Chondrocyte (in vitro differentiated cells): ENCODE data around the gene WDR7. TPM values are rescaled to one million over a fixed set of nuclear protein-coding genes. Genes with fewer than 3 reads are reported as not detected.

ENCODE experiments used
- DNase-seq: peaks from one replicate; pipeline ENCODE4 v3.0.0; 2021; ENCODE audit warnings: mixed read lengths, low spot score
- H3K27ac Mint-ChIP-seq: one replicate; pipeline ENCODE4 v1.8.0; 2021; ENCODE audit warnings: mild to moderate bottlenecking, moderate library complexity, mixed read lengths; ENCODE audit not compliant: unreplicated experiment
- H3K27me3 Mint-ChIP-seq: 2 replicates; pipeline ENCODE4 v1.8.0; 2021; ENCODE audit warnings: low read depth, mixed read lengths
- H3K36me3 Mint-ChIP-seq: 2 replicates; pipeline ENCODE4 v1.8.0; 2021; ENCODE audit warnings: low read depth, mixed read lengths
- H3K4me1 Mint-ChIP-seq: 2 replicates; pipeline ENCODE4 v1.8.0; 2021; ENCODE audit warnings: low read depth, mild to moderate bottlenecking, mixed read lengths
- H3K4me3 Mint-ChIP-seq: one replicate; pipeline ENCODE4 v1.8.0; 2021; ENCODE audit warnings: mild to moderate bottlenecking, moderate library complexity, mixed read lengths; ENCODE audit not compliant: unreplicated experiment
- H3K9me3 Mint-ChIP-seq: 2 replicates; pipeline ENCODE4 v1.8.0; 2021; ENCODE audit warnings: low read depth, mixed read lengths
- total RNA-seq: library from RNA; stranded (reverse); gene quantifications from 3 replicates; pipeline ENCODE4 v1.2.1, GENCODE V29; 2021
- TF ChIP-seq, protein P1 (sequence below): fragments of 200-600 bp; sonication (generic); IDR thresholded peaks from 2 replicates; pipeline ENCODE4 v1.5.0; 2021; ENCODE audit warnings: antibody characterized with exemption, mild to moderate bottlenecking, moderate library complexity

Gene WDR7
- total RNA-seq, 1 donor from 2014 or later = 14.9 TPM

DNA sequence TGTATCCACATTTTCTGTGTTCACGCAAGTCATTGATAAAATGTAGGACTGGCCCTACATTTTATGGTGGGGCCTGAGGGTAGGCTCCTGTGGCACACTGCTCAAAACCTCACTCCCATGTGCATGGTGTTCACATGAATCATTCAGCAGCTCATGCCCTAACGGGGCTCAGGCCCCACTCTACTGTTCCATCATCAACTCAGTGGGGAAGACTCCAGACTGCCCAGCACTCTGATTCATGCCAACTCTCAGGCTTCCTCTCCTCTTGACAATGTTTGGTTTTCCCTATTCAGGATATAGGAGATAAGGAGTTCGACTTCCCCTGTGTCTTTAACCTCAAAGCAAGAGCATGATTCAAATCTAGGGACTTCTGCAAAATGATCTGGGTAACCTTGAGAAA lies 403.7 kb downstream of the WDR7 start:
- Mint-ChIP-seq H3K36me3 (no peaks in the 10 kb centered on the region), H3K4me1 (no peaks in the 10 kb centered on the region), H3K27me3 (peaks cover 6% of the 10 kb centered on the region), H3K27ac (no peak overlapping the region), H3K9me3 (no peaks in the 10 kb centered on the region), H3K4me3 (no peak overlapping the region)
- no peak for DNase-seq
- TF ChIP-seq, protein P1, sequence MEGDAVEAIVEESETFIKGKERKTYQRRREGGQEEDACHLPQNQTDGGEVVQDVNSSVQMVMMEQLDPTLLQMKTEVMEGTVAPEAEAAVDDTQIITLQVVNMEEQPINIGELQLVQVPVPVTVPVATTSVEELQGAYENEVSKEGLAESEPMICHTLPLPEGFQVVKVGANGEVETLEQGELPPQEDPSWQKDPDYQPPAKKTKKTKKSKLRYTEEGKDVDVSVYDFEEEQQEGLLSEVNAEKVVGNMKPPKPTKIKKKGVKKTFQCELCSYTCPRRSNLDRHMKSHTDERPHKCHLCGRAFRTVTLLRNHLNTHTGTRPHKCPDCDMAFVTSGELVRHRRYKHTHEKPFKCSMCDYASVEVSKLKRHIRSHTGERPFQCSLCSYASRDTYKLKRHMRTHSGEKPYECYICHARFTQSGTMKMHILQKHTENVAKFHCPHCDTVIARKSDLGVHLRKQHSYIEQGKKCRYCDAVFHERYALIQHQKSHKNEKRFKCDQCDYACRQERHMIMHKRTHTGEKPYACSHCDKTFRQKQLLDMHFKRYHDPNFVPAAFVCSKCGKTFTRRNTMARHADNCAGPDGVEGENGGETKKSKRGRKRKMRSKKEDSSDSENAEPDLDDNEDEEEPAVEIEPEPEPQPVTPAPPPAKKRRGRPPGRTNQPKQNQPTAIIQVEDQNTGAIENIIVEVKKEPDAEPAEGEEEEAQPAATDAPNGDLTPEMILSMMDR = no peak

- H3K9me3 Mint-ChIP-seq = no peaks in the 10 kb centered on the region
Measured at GRCh38 chr18:57057890-57058289, 406.7 kb downstream of the WDR7 start.

GRCh38 chr18:57058734-57059133 lies 407.6 kb downstream of the WDR7 start:
- Mint-ChIP-seq H3K27ac (no peak overlapping the region), H3K36me3 (no peaks in the 10 kb centered on the region), H3K27me3 (peaks cover 20% of the 10 kb centered on the region), H3K4me3 (no peak overlapping the region), H3K9me3 (no peaks in the 10 kb centered on the region), H3K4me1 (no peaks in the 10 kb centered on the region)
- DNase-seq = no peak
- TF ChIP-seq, protein P1 = no peak

More at GRCh38 chr18:57057890-57058289, 406.7 kb downstream of the WDR7 start:
- H3K36me3 Mint-ChIP-seq = no peaks in the 10 kb centered on the region
- peaks cover 13% of the 10 kb centered on the region for H3K27me3 Mint-ChIP-seq
- H3K27ac Mint-ChIP-seq = no peak overlapping the region
- H3K4me3 Mint-ChIP-seq = no peak overlapping the region
- TF ChIP-seq, protein P1 = no peak
- no peaks in the 10 kb centered on the region for H3K4me1 Mint-ChIP-seq
- DNase-seq = no peak

DNA sequence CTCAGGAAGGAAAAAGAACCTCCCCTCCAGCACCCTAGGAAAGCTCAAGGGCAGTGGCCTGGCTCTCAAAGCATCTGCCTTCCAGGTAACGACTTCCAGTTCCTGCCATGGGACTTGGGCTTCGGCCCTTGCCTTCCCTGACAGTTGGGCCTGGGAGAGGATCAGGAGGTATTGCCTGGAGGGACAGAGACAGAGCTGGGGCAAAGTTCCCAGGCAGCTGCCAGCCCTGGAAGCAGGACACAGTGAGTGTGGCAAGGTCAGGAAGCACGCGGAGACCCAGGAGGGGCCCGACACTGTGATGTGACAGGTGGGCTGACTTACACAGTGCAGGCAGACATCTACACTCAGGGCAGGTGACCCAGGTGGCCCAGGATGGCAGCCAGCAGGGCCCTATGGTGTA lies 408.2 kb downstream of the WDR7 start:
- H3K27me3 Mint-ChIP-seq = peaks cover 23% of the 10 kb centered on the region
- H3K36me3 Mint-ChIP-seq = no peaks in the 10 kb centered on the region
- no peak for DNase-seq
- H3K27ac Mint-ChIP-seq = no peak overlapping the region
- H3K4me3 Mint-ChIP-seq = no peak overlapping the region
- H3K4me1 Mint-ChIP-seq = no peaks in the 10 kb centered on the region
- TF ChIP-seq, protein P1 = no peak
- H3K9me3 Mint-ChIP-seq = no peaks in the 10 kb centered on the region

DNA sequence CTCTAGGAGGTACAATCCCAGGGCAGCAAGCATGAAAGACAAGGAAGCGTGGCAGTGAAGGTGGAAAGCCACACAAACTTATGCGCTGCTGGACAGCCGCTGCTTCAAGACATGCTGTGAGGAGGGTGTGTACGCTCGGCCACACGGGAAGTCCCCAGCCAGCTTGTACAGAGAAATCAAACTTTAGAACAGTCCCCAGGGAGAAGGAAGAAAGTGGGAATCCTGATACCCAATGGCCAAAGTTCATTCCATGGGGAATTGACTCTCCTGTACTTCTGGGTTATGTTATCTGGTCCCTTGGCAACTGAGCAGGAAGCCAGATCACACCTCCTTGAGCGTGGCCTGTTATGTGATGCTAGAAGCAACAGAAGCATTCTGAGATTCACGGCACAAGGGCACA lies 409.7 kb downstream of the WDR7 start:
- Mint-ChIP-seq H3K4me1 (no peaks in the 10 kb centered on the region), H3K9me3 (no peaks in the 10 kb centered on the region), H3K4me3 (no peak overlapping the region), H3K27me3 (peaks cover 23% of the 10 kb centered on the region), H3K36me3 (no peaks in the 10 kb centered on the region), H3K27ac (no peak overlapping the region)
- TF ChIP-seq, protein P1 = no peak
- DNase-seq = no peak
